Duodenal mucosa (tissue), 2 donors: ENCODE results near the gene PEAK3.
A peak's percentile ranks its signal among the peaks of the same experiment; 100 is the strongest.

Experiments used
- H3K27ac ChIP-seq: one replicate; pipeline ENCODE4 v1.7.0; 2013; ENCODE audit warnings: low read depth, low read length
- H3K27me3 ChIP-seq, 2 donors: one replicate each; pipeline ENCODE4 v1.7.0; 2013; ENCODE audit warnings: low read length in 2 of 2, control low read depth in 1 of 2; ENCODE audit not compliant: insufficient read depth in 2 of 2, control insufficient read depth in 1 of 2
- H3K36me3 ChIP-seq, 2 donors: one replicate each; pipeline ENCODE4 v1.7.0; 2013; ENCODE audit warnings: low read length in 2 of 2, control low read depth in 1 of 2; ENCODE audit not compliant: insufficient read depth in 2 of 2, control insufficient read depth in 1 of 2
- H3K4me1 ChIP-seq, 2 donors: one replicate each; pipeline ENCODE4 v1.7.0; 2013; ENCODE audit warnings: low read length in 2 of 2, control low read depth in 1 of 2; ENCODE audit not compliant: insufficient read depth in 2 of 2, control insufficient read depth in 1 of 2
- H3K4me3 ChIP-seq, 2 donors: one replicate each; pipeline ENCODE4 v1.7.0; 2013; ENCODE audit warnings: low read length in 2 of 2, low read depth in 1 of 2
- H3K9ac ChIP-seq, 2 donors: one replicate each; pipeline ENCODE4 v1.7.0; 2013; ENCODE audit warnings: low read length in 2 of 2, low read depth in 1 of 2
- H3K9me3 ChIP-seq, 2 donors: one replicate each; pipeline ENCODE4 v1.7.0; 2013; ENCODE audit warnings: low read length in 2 of 2, control low read depth in 1 of 2; ENCODE audit not compliant: control insufficient read depth in 1 of 2

Gene PEAK3

DNA sequence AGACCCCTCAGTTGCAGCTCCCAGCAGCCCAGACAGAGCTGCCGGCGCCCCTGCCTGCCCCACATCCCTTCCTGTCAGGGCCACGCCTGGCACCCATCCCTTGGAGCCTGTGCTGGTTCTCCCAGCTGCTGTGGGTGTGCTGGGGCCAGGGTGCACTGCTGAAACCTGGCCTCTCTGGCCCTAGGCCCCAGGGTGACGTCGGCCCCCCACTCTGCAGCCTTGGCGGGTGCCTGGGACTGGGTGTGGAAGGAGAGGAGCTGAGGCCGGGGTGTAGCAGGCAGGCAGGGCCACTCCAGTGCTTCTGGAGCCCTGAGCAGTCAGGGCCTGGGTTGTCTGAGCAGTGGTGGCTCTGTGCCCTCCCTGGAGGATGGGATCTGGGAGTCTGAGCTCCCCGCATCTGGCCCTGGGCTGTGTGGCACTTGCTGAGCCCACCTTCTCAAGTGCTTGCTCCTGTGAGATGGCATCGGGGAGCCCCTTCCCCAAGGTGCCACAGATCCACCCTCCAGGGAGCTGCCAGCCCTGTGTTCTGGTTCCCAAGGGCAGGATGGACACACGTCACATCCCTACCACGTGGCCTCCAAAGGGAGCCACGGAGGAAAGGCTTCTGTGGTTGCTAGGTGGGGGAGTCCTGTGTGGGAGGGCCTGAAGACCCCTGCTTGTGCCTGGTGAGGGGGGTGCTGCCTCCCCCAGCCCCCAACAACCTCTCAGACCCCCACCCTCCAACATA, 51.0 kb downstream of the PEAK3 start:
- Histone ChIP-seq H3K9me3 (no peaks in the 10 kb centered on the region), H3K27me3 (no peaks in the 10 kb centered on the region), H3K27ac (no peak overlapping the region), H3K4me1 (peaks cover 14 to 35% of the 10 kb centered on the region in 2 donors), H3K36me3 (peaks cover 4 to 71% of the 10 kb centered on the region in 2 donors), H3K9ac (peak overlapping the region in 1 of 2 donors; percentile 18), H3K4me3 (no peak overlapping the region)

DNA sequence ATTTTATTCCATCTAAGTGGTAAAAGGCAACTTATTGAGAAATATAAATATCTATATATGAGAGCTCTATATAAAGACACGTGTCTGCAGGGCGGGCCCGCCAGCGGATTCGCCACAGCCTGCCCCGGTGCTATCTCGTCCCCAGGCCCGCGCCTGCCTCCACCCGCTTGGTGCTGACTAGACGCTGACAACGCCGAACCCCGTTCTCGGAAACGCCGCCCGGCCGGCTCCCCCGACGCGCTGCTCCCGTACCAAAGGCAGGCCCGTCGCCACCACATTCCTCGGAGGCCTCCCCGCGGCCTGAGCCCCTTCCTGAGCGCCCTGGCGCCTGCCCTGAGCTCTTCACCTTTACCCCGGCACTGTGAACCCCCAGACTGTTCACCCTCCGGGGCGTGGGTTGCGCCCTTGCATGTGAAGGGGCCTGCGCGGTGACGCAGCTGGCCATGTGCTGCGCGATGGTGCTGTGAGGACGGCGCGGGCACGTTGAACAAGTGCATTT, 51.9 kb downstream of the PEAK3 start:
- H3K4me1 ChIP-seq: peaks cover 10 to 32% of the 10 kb centered on the region in 2 donors
- no peaks in the 10 kb centered on the region for H3K27me3 ChIP-seq
- H3K9me3 ChIP-seq: no peaks in the 10 kb centered on the region
- H3K4me3 ChIP-seq: no peak overlapping the region
- H3K9ac ChIP-seq: no peak overlapping the region
- H3K27ac ChIP-seq: no peak overlapping the region
- H3K36me3 ChIP-seq: peaks cover 4 to 80% of the 10 kb centered on the region in 2 donors

DNA sequence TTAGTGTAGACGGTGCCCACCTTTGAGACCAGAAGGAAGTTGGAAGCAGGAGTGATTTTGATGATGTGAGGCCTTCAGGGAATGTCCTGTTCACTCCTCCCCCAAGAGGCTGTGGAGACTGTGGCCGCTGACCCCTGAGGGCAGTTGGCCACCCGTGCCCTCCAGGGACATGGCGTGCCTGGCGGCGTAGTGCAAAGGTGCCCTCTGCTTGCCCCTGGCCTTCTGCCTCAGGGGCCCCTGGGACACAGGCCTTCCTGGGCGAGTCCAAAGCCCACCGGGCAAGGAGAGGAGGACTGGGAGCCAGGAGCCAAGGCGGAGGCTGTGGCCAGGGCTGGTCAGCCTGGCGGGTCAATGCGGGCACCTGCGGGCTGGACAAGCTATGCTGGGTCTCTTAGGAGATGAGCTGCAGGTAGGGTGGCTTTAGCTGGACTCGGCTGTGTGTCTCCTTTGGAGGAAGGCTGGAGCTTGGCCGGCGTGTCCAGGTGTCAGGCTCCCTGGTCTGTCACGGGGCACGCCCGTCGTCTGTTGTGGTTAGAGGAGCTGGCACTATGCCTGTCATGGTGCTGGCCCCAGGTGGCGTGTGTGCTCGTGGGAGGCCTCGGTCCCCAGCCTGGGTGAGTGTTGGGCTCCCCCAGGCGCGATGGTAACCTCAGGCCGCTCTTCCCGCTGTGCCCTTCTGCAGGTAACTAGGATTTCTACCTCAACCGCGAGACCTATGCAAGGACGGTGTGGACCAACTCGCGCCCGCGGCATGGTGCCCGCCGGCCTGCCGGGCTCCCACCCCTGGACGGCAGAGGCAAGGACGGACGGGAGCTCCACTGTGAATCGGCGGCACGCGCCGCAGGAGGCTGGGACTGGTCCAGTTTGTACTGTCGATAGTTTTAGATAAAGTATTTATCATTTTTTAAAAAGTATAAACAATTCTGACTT, 52.6 kb downstream of the PEAK3 start:
- no peaks in the 10 kb centered on the region for H3K9me3 ChIP-seq
- no peak overlapping the region for H3K4me3 ChIP-seq
- peaks cover 8 to 87% of the 10 kb centered on the region in 2 donors for H3K36me3 ChIP-seq
- peaks cover 6 to 25% of the 10 kb centered on the region in 2 donors for H3K4me1 ChIP-seq
- no peak overlapping the region for H3K9ac ChIP-seq
- H3K27me3 ChIP-seq: no peaks in the 10 kb centered on the region
- H3K27ac ChIP-seq: no peak overlapping the region

DNA sequence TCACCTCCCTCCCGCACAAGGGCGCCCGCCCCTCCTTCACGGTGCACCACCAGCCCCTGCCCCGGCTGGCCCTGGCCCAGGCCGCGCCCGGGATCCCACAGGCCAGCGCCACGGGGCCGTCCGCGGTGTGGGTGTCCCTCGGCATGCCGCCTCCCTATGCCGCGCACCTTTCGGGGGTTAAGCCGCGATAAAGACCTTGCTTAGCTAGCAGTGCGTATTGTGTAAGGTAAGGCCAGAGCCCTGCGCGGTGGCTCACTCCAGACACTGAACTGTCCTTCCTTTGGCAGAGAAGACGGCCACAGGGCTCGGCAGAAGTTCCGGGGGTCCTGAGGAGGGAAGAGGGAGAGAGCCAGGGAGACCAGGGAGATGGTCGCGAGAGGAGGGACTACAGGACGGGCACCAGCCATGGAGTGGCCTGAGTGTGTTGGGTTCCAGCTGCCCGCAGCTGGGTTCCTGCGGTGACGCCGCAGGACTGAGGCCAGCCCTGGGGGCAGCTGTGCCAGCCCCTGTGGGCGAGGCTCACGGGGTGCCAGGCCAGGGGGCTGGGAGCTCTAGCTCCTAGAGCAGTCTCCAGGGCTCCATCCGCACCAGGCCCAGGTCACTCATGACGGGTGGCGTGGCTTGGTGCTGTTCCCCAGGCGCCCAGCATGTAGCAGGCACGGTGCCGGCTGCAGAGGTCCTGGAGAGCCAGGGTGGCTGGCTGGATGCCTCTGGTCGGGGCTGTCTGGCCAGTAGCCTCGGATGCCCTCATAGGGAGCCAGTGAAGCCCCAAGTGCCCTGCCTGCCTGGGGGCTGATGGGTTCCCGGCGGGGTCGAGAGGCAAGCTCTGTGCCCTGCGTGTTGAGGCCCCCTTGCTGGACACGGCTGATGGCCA, 53.6 kb downstream of the PEAK3 start:
- Histone ChIP-seq H3K9me3 (no peaks in the 10 kb centered on the region), H3K27ac (no peak overlapping the region), H3K9ac (no peak overlapping the region), H3K4me1 (peaks cover 0 to 15% of the 10 kb centered on the region in 2 donors), H3K4me3 (no peak overlapping the region), H3K36me3 (peaks cover 15 to 86% of the 10 kb centered on the region in 2 donors), H3K27me3 (no peaks in the 10 kb centered on the region)

DNA sequence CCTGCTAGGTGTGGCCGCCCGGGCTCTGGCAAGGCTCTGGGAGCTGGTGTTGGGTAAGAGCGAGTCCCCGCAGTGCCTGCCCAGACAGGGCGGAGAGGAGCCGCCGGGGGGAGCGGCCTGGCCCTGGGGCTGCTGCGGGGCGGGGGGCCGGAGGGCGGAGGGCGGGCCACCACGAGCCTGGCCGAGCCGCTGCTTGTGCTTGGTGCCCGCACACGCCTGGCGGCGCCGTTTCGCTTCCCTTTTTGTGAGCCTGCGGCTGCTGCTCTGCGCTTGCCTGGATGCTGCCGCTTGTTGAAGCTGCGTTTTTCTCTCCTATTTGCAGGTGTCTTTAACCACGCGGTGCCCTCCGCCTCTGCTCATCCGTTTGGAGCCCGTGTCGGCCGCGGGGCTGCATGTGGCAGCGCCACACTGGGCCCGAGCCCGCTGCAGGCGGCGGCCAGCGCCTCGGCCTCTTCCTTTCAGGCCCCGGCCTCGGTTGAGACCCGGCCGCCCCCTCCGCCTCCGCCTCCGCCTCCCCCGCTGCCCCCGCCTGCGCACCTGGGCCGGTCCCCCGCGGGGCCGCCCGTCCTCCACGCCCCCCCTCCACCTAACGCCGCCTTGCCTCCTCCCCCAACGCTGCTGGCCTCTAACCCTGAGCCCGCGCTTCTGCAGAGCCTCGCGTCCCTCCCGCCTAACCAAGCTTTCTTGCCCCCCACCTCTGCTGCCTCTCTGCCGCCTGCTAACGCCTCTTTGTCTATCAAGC, 54.4 kb downstream of the PEAK3 start:
- H3K27me3 ChIP-seq: no peaks in the 10 kb centered on the region
- H3K9ac ChIP-seq: no peak overlapping the region
- H3K4me3 ChIP-seq: no peak overlapping the region
- H3K27ac ChIP-seq: no peak overlapping the region
- H3K9me3 ChIP-seq: no peaks in the 10 kb centered on the region
- peaks cover 15 to 84% of the 10 kb centered on the region in 2 donors for H3K36me3 ChIP-seq
- peaks cover 0 to 10% of the 10 kb centered on the region in 2 donors for H3K4me1 ChIP-seq

DNA sequence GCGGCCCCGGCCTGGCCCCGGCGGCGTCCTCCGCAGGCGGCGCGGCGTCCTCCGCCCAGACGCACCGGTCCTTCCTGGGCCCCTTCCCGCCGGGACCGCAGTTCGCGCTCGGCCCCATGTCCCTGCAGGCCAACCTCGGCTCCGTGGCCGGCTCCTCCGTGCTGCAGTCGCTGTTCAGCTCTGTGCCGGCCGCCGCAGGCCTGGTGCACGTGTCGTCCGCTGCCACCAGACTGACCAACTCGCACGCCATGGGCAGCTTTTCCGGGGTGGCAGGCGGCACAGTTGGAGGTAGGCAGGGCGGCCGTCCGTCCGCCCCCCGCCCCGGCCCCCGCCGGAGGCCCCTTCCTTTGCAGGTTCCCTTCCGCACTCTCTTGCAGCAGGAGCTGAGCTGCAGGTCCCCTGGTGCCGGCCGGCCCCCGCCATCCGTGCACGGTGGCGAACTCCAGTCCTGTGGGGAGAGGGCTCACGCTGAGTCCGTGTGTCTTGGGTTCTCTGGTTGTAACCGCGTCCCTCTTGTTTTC, 55.1 kb downstream of the PEAK3 start:
- Histone ChIP-seq H3K4me1 (peaks cover 0 to 9% of the 10 kb centered on the region in 2 donors), H3K9me3 (no peaks in the 10 kb centered on the region), H3K4me3 (no peak overlapping the region), H3K9ac (no peak overlapping the region), H3K27me3 (no peaks in the 10 kb centered on the region), H3K27ac (no peak overlapping the region), H3K36me3 (peaks cover 15 to 87% of the 10 kb centered on the region in 2 donors)

DNA sequence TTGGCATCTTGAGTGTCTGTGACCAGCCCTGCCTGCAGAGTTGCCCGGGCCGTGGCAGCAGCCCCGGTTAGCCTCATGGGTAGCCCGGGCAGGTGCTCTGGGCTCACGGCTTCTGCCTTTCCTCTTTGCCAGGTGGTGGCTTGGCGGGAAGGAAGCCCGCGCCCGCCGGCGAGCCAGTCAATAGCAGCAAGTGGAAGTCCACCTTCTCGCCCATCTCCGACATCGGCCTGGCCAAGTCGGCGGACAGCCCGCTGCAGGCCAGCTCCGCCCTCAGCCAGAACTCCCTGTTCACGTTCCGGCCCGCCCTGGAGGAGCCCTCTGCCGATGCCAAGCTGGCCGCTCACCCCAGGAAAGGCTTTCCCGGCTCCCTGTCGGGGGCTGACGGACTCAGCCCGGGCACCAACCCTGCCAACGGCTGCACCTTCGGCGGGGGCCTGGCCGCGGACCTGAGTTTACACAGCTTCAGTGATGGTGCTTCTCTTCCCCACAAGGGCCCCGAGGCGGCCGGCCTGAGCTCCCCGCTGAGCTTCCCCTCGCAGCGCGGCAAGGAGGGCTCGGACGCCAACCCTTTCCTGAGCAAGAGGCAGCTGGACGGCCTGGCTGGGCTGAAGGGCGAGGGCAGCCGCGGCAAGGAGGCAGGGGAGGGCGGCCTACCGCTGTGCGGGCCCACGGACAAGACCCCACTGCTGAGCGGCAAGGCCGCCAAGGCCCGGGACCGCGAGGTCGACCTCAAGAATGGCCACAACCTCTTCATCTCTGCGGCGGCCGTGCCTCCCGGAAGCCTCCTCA, 55.7 kb downstream of the PEAK3 start:
- H3K4me3 ChIP-seq: no peak overlapping the region
- no peaks in the 10 kb centered on the region for H3K27me3 ChIP-seq
- H3K9me3 ChIP-seq: no peaks in the 10 kb centered on the region
- H3K9ac ChIP-seq: no peak overlapping the region
- H3K4me1 ChIP-seq: peaks cover 0 to 5% of the 10 kb centered on the region in 2 donors
- peaks cover 15 to 89% of the 10 kb centered on the region in 2 donors for H3K36me3 ChIP-seq
- no peak overlapping the region for H3K27ac ChIP-seq

DNA sequence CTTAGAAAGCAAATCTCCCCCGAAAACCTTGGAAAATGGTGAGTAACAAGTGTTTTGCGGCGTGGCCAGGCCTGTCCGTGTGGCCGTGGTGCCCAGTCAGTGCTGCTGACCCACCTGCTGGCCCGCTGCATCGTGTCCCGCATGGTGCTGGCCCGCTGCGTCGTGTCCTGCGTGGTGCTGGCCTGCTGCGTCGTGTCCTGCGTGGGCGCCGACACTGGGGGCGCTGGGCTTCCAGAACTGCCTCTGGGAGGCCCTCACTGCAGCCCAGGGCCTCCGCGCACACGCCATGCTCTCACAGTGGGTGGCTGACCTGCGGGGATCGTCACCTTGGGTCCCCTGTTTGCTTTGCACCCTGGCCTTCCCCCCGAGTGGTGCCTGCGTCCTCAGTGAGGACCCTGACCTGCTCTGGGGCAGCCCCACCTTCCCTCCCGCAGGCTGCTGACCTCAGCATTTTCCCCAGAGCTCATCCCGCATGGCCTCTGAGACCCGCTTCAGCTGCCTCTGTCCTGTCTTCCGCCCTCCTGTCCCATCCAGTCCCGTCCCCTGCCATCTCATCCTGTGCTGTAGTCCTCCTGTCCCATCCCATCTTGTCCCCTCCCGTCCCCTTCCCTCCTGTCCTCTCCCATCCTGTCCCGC, 56.4 kb downstream of the PEAK3 start:
- H3K27me3 ChIP-seq: no peaks in the 10 kb centered on the region
- H3K36me3 ChIP-seq: peaks cover 16 to 86% of the 10 kb centered on the region in 2 donors

More for the DNA sequence above, 56.4 kb downstream of the PEAK3 start:
- no peak overlapping the region for H3K27ac ChIP-seq
- H3K9me3 ChIP-seq: no peaks in the 10 kb centered on the region
- H3K4me3 ChIP-seq: no peak overlapping the region
- no peak overlapping the region for H3K9ac ChIP-seq
- no peaks in the 10 kb centered on the region for H3K4me1 ChIP-seq
